Cardiac fibroblast (primary cell): Measurements from ENCODE around the gene RPEL1.
A peak's percentile ranks its signal among the peaks of the same experiment; 100 is the strongest.
"Not testable (repeated sequence)": the region's sequence is repeated elsewhere in the genome, so short reads cannot be mapped to it uniquely, and the experiment has no call there.

Experiments
- DNase-seq, 2 donors: peaks; one replicate each; pipeline versions ENCODE4 v3.0.0 to v3.0.0-alpha.2; 2010; ENCODE audit warnings: low read depth in 2 of 2
- H3K4me3 ChIP-seq, 2 donors: replicated peaks in 1 of 2; 1 replicate in 1 of 2; 2 replicates in 1 of 2; pipeline ENCODE4 v1.5.1; 2011; ENCODE audit warnings: low read depth in 2 of 2, low read length in 2 of 2, mild to moderate bottlenecking in 2 of 2, moderate library complexity in 1 of 2
- CTCF ChIP-seq: IDR thresholded peaks from one replicate; pipeline ENCODE4 v1.5.1; 2011; ENCODE audit warnings: low read depth, mild to moderate bottlenecking, low read length, inconsistent platforms

The RPEL1 gene

GRCh38 chr10:103245587-103245986 lies at the start of gene RPEL1:
Gene RPEL1, plus strand, starts transcription at chr10:103245887. Its CDS starts 110 bp downstream, at chr10:103245997.
- H3K4me3 ChIP-seq: not testable (repeated sequence)

GRCh38 chr10:103196516-103196915 lies 49.2 kb upstream of the RPEL1 start:
- H3K4me3 ChIP-seq: no peak overlapping the region
- TF ChIP-seq CTCF: no peak
- DNase-seq: no peak

More at GRCh38 chr10:103245587-103245986, at the start of gene RPEL1:
- DNase-seq: not testable (repeated sequence)

- DNase-seq: peak; percentile 77 to 82
- no peak overlapping the region for H3K4me3 ChIP-seq
- TF ChIP-seq CTCF: no peak
These were observed 48.5 kb upstream of the RPEL1 start for GRCh38 chr10:103197174-103197573.

- H3K4me3 ChIP-seq: no peak overlapping the region
- TF ChIP-seq CTCF: no peak
- no peak for DNase-seq
These were observed 47.8 kb upstream of the RPEL1 start for GRCh38 chr10:103197903-103198302.

GRCh38 chr10:103198648-103199047 lies 47.0 kb upstream of the RPEL1 start:
- TF ChIP-seq CTCF: no peak
- H3K4me3 ChIP-seq: no peak overlapping the region
- DNase-seq: no peak

GRCh38 chr10:103199488-103199887 lies 46.2 kb upstream of the RPEL1 start:
- peak in 1 of 2 donors; percentile 24 for DNase-seq
- H3K4me3 ChIP-seq: no peak overlapping the region
- no peak for TF ChIP-seq CTCF

- no peak overlapping the region for H3K4me3 ChIP-seq
- no peak for TF ChIP-seq CTCF
- no peak for DNase-seq
These were observed 43.4 kb upstream of the RPEL1 start for GRCh38 chr10:103202319-103202718.
